Measurements from ENCODE around the gene TRIM38. TPM values are rescaled to one million over a fixed set of nuclear protein-coding genes. Genes with fewer than 3 reads are reported as not detected.
"Not testable (repeated sequence)": the region's sequence is repeated elsewhere in the genome, so short reads cannot be mapped to it uniquely, and the experiment has no call there.

Gene TRIM38
- total and polyA plus RNA-seq, 12 donors, result 1.3 to 5.4 (median 2.7) TPM

DNA sequence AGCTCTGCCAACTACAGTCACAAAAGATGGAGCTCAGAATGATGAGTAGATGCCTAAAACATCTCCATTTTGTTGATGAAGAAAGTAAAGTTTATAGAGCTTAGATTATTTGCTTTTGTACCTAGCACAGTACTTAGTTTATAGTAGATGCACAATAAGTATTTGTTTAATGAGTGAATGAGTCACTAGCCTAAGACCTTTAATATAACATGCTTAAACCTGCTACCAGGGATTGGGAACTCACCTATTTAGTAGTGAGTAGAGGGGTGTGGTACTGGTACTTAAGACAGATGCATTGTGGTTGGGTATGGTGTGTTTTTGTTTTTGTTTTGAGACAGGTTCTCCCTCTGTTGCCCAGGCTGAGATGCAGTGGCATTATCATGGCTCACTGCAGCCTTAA lies 35.8 kb downstream of the TRIM38 start:
- Histone ChIP-seq H3K36me3 (peaks cover 0 to 45% (median 12%) of the 10 kb centered on the region in 9 donors), H3K27ac (no peak overlapping the region), H3K9me3 (no peaks in the 10 kb centered on the region), H3K4me1 (peaks cover 0 to 13% (median 9%) of the 10 kb centered on the region in 9 donors), H3K4me3 (no peak overlapping the region), H3K27me3 (no peaks in the 10 kb centered on the region)
- intact Hi-C loops (cut with DNase I), result loop anchor here in 1 of 10 donors (10.0 kb wide), 1 partner anchor 274 kb away; a partner anchor contains a TSS
- ATAC-seq (no peak), DNase-seq (no peak)
- TF ChIP-seq, protein P1, sequence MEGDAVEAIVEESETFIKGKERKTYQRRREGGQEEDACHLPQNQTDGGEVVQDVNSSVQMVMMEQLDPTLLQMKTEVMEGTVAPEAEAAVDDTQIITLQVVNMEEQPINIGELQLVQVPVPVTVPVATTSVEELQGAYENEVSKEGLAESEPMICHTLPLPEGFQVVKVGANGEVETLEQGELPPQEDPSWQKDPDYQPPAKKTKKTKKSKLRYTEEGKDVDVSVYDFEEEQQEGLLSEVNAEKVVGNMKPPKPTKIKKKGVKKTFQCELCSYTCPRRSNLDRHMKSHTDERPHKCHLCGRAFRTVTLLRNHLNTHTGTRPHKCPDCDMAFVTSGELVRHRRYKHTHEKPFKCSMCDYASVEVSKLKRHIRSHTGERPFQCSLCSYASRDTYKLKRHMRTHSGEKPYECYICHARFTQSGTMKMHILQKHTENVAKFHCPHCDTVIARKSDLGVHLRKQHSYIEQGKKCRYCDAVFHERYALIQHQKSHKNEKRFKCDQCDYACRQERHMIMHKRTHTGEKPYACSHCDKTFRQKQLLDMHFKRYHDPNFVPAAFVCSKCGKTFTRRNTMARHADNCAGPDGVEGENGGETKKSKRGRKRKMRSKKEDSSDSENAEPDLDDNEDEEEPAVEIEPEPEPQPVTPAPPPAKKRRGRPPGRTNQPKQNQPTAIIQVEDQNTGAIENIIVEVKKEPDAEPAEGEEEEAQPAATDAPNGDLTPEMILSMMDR (IDR thresholded peaks at IDR 0.05), result no peak

DNA sequence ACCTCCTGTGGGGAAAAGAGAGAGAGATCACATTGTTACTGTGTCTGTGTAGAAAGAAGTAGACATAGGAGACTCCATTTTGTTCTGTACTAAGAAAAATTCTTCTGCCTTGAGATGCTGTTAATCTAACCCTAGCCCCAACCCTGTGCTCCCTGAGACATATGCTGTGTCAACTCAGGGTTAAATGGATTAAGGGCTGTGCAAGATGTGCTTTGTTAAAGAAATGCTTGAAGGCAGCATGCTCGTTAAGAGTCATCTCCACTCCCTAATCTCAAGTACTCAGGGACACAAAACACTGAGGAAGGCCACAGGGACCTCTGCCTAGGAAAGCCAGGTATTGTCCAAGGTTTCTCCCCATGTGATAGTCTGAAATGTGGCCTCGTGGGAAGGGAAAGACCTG lies 36.6 kb downstream of the TRIM38 start:
- peaks cover 0 to 53% (median 12%) of the 10 kb centered on the region in 9 donors for H3K36me3 ChIP-seq
- ATAC-seq, H3K4me1 ChIP-seq, H3K27ac ChIP-seq, H3K9me3 ChIP-seq, DNase-seq, H3K4me3 ChIP-seq, H3K27me3 ChIP-seq: not testable (repeated sequence)
- intact Hi-C loops (cut with DNase I), result loop anchor here in 1 of 10 donors (10.0 kb wide), 1 partner anchor 274 kb away; a partner anchor contains a TSS
- WGBS, 2 donors, result 27 to 57% methylated on average over 1 to 2 of the region's 2 CpGs

DNA sequence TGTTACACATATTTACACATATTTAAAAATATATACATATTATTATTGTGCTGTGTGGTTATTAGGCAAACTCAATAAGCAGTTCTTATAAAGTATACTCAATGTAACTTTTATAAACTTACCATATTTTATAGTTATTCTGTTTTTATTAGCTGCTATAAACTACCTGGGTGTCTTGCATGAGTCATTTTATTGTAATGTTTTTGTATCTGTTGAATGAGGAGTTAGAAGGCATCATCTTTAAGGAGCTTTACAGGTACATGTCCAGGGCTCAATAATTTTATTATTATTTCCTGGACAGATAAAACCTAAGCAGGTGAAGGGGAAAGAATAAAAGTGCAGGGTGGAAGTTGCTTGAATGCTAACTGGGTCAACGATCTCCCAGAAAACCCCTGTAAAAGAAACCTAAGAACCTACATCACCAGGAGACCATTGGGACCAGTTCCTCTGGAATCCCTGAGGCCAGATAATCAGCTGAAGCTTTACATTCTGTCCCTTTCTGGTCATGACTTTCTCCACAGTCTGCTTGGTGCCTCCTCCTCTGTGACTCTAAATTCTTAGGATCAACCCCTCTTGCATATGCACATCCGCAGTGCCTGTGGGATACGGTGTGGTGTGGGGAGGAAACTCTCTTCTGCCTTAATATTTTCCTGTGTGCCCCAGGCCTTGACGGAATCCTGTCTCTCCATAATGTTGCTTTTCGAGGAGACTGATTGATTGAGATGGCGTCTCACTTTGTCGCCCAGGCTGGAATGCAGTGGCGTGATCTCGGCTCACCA lies 38.0 kb downstream of the TRIM38 start:
- Histone ChIP-seq H3K4me1 (peaks cover 0 to 4% (median 0%) of the 10 kb centered on the region in 9 donors), H3K9me3 (no peaks in the 10 kb centered on the region), H3K4me3 (no peak overlapping the region), H3K36me3 (peaks cover 0 to 57% (median 12%) of the 10 kb centered on the region in 9 donors), H3K27ac (no peak overlapping the region), H3K27me3 (no peaks in the 10 kb centered on the region)
- intact Hi-C loops (cut with DNase I), result loop anchor here in 4 of 10 donors (5.0 kb wide), 2 partner anchors 208 to 213 kb away; no protein-coding TSS in a partner anchor
- DNase-seq (no peak), ATAC-seq (no peak)
- TF ChIP-seq, protein P1 (IDR thresholded peaks at IDR 0.05), result no peak
- WGBS, 2 donors, result 94% methylated on average over 9 of the region's 9 CpGs

DNA sequence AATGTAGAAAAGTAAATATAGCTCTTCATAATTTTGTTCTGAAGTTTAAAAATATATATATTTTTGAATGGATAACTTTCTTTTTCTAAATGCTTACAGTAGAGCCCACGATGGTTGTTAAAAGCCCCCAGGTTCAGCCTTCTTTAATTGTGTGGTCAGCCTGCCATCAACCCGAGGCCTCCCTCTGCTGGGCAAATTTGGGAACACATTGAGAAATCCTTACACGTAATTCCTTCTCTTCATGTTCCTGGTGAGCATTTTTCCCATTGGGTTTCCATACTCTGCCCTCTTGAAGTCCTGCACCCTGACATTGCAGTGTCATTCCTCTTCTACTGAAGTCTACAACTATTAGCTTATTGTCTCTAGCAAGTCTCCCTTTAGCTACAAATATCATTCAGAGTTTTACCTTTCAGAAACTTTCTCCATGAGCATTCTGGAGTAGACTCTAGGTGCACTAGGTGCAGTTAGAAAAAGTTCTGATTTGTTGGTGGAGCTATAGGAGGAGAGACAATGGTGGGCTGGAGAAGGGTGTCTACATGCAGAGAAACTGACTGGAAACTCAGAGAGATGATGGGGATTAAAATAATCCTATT lies 40.6 kb downstream of the TRIM38 start:
- Histone ChIP-seq H3K27ac (no peak overlapping the region), H3K4me3 (no peak overlapping the region), H3K36me3 (peaks cover 0 to 54% (median 8%) of the 10 kb centered on the region in 9 donors), H3K4me1 (peaks cover 0 to 10% (median 0%) of the 10 kb centered on the region in 9 donors), H3K27me3 (no peaks in the 10 kb centered on the region), H3K9me3 (no peaks in the 10 kb centered on the region)
- intact Hi-C loops (cut with DNase I), result loop anchor here in 4 of 10 donors (5.0 kb wide), 2 partner anchors 211 to 216 kb away; no protein-coding TSS in a partner anchor
- 1% methylated on average over 3 of the region's 3 CpGs for WGBS, 2 donors
- TF ChIP-seq, protein P1 (IDR thresholded peaks at IDR 0.05), result peak; percentile 66 to 89 (median 82)
- DNase-seq (peak; percentile 17 to 73), ATAC-seq (peak in 7 of 8 donors; percentile 33 to 70 (median 61))

Measured in heart right ventricle (tissue), 16 donors.